NB4 (cell line): Measurements from ENCODE around the gene NHLRC4.

ENCODE experiments used
- CTCF ChIP-seq: IDR thresholded peaks from one replicate; pipeline ENCODE4 v1.5.1; 2012; ENCODE audit warnings: low read depth, low read length
- POLR2A ChIP-seq: IDR thresholded peaks from 2 replicates; pipeline ENCODE4 v1.6.1; 2011; ENCODE audit warnings: mild to moderate bottlenecking; ENCODE audit not compliant: insufficient read length; ENCODE audit errors: extremely low read depth

- TF ChIP-seq POLR2A (no peak), CTCF (peak; percentile 10)
Measured at GRCh38 chr16:600781-601180, 34.0 kb downstream of the NHLRC4 start.
